ENCODE data around the gene WBP1.

Gene WBP1

DNA sequence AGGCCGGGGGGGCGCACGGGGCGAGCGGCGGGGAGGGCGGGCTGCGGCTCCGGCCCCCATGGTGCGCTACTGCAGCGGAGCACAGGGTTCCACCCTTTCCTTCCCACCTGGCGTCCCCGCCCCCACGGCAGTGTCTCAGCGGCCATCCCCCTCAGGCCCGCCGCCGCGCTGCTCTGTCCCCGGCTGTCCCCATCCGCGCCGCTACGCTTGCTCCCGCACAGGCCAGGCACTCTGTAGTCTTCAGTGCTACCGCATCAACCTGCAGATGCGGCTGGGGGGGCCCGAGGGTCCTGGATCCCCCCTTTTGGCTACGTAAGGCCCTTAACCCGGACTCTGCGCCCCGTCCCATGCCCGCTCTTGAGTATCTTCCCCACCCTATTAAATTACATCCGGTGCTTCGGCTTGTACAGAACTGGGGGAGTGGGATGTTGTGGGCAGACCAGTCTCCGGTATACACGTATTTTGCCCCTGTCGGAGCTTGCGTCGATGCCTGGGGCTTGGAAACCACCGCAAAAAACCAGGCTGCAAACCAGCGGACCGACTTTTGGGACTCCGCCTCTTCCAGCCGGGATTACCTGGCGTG is 598 bp upstream of the WBP1 start:
- TF ChIP-seq ZFX (IDR thresholded peaks at IDR 0.05; ENCODE audit: borderline replicate concordance): no peak
- TF ChIP-seq, protein P1, sequence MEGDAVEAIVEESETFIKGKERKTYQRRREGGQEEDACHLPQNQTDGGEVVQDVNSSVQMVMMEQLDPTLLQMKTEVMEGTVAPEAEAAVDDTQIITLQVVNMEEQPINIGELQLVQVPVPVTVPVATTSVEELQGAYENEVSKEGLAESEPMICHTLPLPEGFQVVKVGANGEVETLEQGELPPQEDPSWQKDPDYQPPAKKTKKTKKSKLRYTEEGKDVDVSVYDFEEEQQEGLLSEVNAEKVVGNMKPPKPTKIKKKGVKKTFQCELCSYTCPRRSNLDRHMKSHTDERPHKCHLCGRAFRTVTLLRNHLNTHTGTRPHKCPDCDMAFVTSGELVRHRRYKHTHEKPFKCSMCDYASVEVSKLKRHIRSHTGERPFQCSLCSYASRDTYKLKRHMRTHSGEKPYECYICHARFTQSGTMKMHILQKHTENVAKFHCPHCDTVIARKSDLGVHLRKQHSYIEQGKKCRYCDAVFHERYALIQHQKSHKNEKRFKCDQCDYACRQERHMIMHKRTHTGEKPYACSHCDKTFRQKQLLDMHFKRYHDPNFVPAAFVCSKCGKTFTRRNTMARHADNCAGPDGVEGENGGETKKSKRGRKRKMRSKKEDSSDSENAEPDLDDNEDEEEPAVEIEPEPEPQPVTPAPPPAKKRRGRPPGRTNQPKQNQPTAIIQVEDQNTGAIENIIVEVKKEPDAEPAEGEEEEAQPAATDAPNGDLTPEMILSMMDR (IDR thresholded peaks at IDR 0.05): 0 out of 2 replicates have a peak, but pooled peaks have one; percentile 1
- peak overlapping the region; percentile 98 for H3K27ac ChIP-seq

DNA sequence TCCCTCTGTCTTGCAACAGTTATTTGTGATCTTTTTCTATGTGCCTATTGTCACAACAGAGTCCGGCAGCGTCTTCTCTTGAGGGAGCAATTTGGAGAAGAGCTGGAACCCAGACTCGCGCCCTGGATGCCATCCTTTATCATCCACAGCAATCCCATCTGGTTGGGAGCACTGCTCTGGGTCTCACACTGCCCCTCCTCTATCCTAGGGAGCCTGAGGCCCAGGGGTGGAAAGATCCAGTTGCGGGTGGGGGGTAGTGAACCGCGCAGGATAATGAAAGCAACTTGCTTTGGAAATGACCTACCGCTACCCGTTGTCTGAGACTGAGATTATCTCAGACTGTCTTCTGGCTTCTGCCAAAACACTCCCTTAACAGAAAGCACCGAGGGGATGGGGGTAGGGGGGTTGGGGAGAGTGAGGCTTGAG is 713 bp downstream of the WBP1 start:
- H3K27ac ChIP-seq: peak overlapping the region; percentile 98
- TF ChIP-seq, protein P1 (IDR thresholded peaks at IDR 0.05): no peak
- TF ChIP-seq ZFX (IDR thresholded peaks at IDR 0.05; ENCODE audit: borderline replicate concordance): no peak

DNA sequence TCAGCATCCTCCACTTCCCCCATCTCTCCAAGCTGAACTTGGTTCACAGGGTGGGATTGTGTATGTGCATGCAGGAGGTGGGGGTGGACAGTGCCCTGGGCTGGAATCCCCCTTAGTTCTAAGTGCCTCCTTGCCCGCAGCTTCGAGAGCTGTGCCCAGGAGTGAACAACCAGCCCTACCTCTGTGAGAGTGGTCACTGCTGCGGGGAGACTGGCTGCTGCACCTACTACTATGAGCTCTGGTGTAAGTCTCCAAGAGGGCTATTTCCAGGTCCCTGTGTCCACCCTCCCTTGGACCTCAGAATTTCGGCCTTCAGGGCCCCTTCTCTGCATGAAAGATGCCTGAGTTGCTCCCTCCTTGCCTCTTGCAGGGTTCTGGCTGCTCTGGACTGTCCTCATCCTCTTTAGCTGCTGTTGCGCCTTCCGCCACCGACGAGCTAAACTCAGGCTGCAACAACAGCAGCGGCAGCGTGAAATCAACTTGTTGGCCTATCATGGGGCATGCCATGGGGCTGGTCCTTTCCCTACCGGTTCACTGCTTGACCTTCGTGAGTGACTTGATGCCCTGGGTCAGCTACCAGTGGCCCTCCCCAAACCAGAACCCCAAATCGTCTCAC is 1.4 kb downstream of the WBP1 start:
- peak overlapping the region; percentile 98 for H3K27ac ChIP-seq

DNA sequence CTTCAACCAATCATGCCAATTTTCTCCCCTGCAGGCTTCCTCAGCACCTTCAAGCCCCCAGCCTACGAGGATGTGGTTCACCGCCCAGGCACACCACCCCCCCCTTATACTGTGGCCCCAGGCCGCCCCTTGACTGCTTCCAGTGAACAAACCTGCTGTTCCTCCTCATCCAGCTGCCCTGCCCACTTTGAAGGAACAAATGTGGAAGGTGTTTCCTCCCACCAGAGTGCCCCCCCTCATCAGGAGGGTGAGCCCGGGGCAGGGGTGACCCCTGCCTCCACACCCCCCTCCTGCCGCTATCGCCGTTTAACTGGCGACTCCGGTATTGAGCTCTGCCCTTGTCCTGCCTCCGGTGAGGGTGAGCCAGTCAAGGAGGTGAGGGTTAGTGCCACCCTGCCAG is 1.9 kb downstream of the WBP1 start:
- peak overlapping the region; percentile 98 for H3K27ac ChIP-seq

DNA sequence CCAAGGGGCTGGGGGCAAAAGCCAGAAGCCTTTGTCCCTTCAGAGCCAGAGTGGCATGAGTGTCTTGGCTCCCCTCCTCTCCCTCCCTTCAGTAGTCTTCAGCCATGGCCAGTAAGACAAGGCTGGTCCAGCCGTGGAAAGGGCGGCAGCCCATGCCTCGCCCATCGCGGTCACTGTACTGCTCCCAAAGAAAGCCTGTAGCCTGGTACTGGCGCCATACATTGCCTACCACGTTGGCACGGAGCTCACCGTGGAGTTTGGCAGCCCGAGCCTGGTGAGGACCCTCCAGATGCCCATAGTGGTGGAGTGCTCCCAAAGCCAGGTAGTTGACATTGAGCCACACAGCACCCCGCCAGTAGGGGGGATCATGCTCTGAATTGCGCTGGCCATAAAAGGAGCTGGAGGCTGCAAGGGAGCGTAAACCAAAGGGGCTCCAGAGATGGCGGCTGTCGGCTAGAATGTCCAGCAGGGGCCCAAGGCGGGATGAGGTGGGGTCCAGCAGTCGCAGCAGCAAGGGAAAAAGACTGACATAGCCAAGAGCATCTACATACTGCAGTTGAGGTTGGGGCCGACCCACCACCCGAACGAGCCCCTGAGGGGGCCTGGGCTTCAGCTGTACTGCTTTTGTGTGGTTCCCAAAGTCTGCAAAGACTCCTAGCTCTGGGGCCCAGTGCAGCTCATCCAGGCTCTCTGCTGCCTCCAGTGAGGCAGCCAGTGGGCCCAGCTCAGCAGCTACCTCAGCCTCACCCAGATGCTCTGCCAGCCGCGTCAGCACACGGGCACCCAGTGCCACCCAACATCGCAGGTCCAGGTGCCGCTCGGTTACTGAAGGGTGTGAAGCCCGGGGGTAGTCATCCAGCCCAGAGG is 3.2 kb downstream of the WBP1 start:
- peak overlapping the region; percentile 98 for H3K27ac ChIP-seq
- TF ChIP-seq ZFX (IDR thresholded peaks at IDR 0.05; ENCODE audit: borderline replicate concordance): no peak
- TF ChIP-seq, protein P1 (IDR thresholded peaks at IDR 0.05): no peak

DNA sequence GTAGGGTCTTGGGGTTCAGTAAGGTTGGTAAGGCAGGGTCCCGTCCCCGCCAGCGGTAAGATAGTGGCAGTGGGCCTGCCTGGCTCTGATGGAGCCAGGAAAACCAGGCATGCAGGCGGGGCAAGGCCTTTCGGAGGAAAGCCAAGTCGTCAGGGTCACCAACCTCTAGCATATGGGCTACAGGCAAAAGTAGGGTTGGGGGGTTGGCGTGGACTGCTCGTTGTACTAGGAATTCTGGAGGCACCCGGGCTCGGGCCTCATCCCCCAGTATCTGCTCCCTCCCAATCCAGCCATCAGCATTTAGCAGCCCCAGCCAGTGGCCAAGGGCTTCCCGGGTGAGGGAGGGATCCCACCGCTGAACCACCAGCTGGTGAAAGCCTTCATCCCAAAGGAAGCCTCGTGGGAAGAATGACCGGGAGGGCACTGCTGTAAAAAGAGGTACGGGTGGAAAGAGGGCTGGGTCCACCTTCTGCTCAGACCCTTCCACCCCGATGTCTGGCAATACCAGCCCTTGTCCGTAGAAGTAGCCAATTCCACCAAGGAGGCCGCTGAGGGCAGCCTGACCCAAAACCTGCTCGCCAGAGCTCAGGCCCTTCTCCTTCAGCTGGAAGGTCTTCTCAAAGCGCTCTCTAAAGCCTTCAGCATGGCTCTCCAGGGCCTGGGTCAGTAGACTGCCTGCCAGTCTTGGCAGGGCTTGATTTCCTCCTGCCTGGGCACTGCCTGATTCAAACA is 4.0 kb downstream of the WBP1 start:
- no peak for TF ChIP-seq ZFX (IDR thresholded peaks at IDR 0.05; ENCODE audit: borderline replicate concordance)
- TF ChIP-seq, protein P1 (IDR thresholded peaks at IDR 0.05): no peak
- peak overlapping the region; percentile 98; the same call in 1 of the 2 replicates for H3K27ac ChIP-seq

DNA sequence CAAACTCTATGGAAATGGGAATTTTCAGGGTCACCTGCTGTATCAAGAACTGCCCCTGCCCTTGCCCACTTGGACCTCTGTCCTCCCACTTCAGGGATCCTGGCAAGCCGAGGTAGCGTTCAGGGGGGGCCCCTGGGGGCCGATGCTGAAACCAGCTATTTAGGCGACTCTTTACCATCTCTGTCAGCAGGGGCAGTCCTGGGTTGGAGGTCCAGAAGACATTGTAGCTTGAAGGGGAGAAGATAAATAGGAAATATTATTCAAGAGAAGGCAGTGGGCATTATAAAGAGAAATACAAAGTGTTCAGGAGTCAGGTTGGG is 4.5 kb downstream of the WBP1 start:
- no peak for TF ChIP-seq ZFX (IDR thresholded peaks at IDR 0.05; ENCODE audit: borderline replicate concordance)
- TF ChIP-seq, protein P1 (IDR thresholded peaks at IDR 0.05): no peak
- H3K27ac ChIP-seq: peak overlapping the region; percentile 42; the same call in 1 of the 2 replicates

DNA sequence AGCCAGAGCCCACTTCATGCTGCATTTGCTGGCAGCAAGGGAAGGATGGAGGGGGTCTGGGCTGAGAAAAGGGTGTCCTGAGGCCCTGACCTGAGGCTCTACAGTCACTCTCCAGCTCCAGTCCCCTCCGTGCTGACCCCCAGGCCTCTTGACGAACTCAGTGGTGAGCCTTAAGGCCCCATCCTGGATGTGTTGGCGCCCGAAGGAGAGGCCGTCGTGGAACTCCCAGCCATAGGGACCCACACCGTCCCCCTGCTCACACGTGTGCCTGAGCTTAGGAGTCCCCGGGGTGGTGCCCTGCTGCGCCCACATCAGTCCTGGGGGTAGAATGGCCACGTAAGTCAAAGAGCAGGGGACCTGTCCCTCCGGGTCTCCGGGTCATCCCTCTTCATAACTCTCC is 6.2 kb downstream of the WBP1 start:
- peak overlapping the region; percentile 81 for H3K27ac ChIP-seq
- no peak for TF ChIP-seq ZFX (IDR thresholded peaks at IDR 0.05; ENCODE audit: borderline replicate concordance)
- TF ChIP-seq, protein P1 (IDR thresholded peaks at IDR 0.05): no peak

DNA sequence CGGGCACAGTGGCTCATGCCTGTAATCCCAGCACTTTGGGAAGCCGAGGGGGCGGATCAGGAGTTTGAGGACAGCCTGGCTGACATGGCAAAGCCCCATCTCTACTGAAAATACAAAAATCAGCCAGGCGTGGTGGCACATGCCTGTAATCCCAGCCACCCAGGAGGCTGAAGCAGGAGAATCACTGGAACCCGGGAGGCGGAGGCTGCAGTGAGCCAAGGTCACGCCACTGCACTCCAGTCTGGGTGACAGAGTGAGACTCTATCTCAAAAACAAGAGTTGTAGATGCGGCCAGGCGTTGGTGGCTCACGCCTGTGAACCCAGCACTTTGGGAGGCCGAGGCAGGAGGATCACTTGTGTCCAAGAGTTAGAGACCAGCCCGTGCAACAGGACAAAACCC is 12.5 kb downstream of the WBP1 start:
- peak overlapping the region; percentile 99 for H3K27ac ChIP-seq

Data from 22Rv1 (cell line).